OCI-LY3 (cell line): ENCODE results near the gene C6.

ENCODE experiments used
- H2AFZ ChIP-seq: fragments of 200-600, 300-600 bp; shearing (Covaris generic); 2 replicates; pipeline ENCODE4 v1.6.0; 2014; ENCODE audit warnings: antibody characterized with exemption, low read depth, low read length
- H3K27ac ChIP-seq: fragments of 200-600, 300-600 bp; sonication (generic); 2 replicates; pipeline ENCODE4 v1.5.1; 2014; ENCODE audit warnings: mild to moderate bottlenecking, low read length, moderate library complexity, mixed read lengths
- H3K27me3 ChIP-seq: fragments of 200-600, 300-600 bp; sonication (generic); 2 replicates; pipeline ENCODE4 v1.6.1; 2014; ENCODE audit warnings: low read depth, low read length, mixed read lengths
- H3K36me3 ChIP-seq: fragments of 200-600, 300-600 bp; sonication (generic); replicated peaks from 2 replicates; pipeline ENCODE3; 2014; ENCODE audit warnings: low read depth, low read length, mixed read lengths
- H3K4me1 ChIP-seq: fragments of 300-600, 200-600 bp; sonication (generic); 2 replicates; pipeline ENCODE4 v1.6.1; 2014; ENCODE audit warnings: low read length, mixed read lengths
- H3K4me2 ChIP-seq: fragments of 200-600, 300-600 bp; sonication (generic); 2 replicates; pipeline ENCODE4 v1.6.1; 2014; ENCODE audit warnings: low read length, mixed read lengths
- H3K4me3 ChIP-seq: fragments of 300-600, 200-600 bp; sonication (generic); 2 replicates; pipeline ENCODE4 v1.5.1; 2014; ENCODE audit warnings: antibody characterized with exemption, mild to moderate bottlenecking, low read length, moderate library complexity
- H3K79me2 ChIP-seq: fragments of 300-600, 200-600 bp; shearing (Covaris generic); 2 replicates; pipeline ENCODE4 v1.6.1; 2014; ENCODE audit warnings: mild to moderate bottlenecking, low read length, mixed read lengths
- H3K9ac ChIP-seq: fragments of 300-600, 200-600 bp; shearing (Covaris generic); 2 replicates; pipeline ENCODE4 v1.6.0; 2014; ENCODE audit warnings: mild to moderate bottlenecking, low read length, moderate library complexity
- H3K9me3 ChIP-seq: fragments of 200-600, 300-600 bp; shearing (Covaris generic); 2 replicates; pipeline ENCODE4 v1.6.1; 2014; ENCODE audit warnings: low read length, mixed read lengths; ENCODE audit not compliant: insufficient read depth
- H4K20me1 ChIP-seq: fragments of 200-600, 300-600 bp; sonication (generic); 2 replicates; pipeline ENCODE4 v1.6.1; 2016; ENCODE audit warnings: low read length, mixed read lengths; ENCODE audit not compliant: insufficient read depth
- CTCF ChIP-seq: fragments of 200-600, 300-600 bp; sonication (generic); IDR thresholded peaks from 2 replicates; pipeline ENCODE4 v1.5.1; 2014; ENCODE audit warnings: antibody characterized with exemption, low read length, low read depth
- EZH2phosphoT487 ChIP-seq: fragments of 200-600 bp; shearing (Covaris generic); IDR thresholded peaks from 2 replicates; pipeline ENCODE4 v1.6.1; 2018; ENCODE audit warnings: antibody characterized with exemption, mixed run types, low read depth

The C6 gene

GRCh38 chr5:41201082-41201772 is 12.1 kb downstream of the C6 start:
- no peaks in the 10 kb centered on the region for H4K20me1 ChIP-seq
- H3K9ac ChIP-seq, result no peak overlapping the region
- H2AFZ ChIP-seq, result no peak overlapping the region
- no peak overlapping the region for H3K4me2 ChIP-seq
- H3K79me2 ChIP-seq, result no peaks in the 10 kb centered on the region
- H3K9me3 ChIP-seq, result no peaks in the 10 kb centered on the region
- H3K27ac ChIP-seq, result no peak overlapping the region
- no peaks in the 10 kb centered on the region for H3K36me3 ChIP-seq
- no peaks in the 10 kb centered on the region for H3K4me1 ChIP-seq
- H3K4me3 ChIP-seq, result no peak overlapping the region
- H3K27me3 ChIP-seq, result no peaks in the 10 kb centered on the region
- TF ChIP-seq CTCF (no peak), EZH2phosphoT487 (no peak)

GRCh38 chr5:41200506-41200905 is 12.8 kb downstream of the C6 start:
- Histone ChIP-seq H3K27ac (no peak overlapping the region), H3K9me3 (no peaks in the 10 kb centered on the region), H3K4me1 (no peaks in the 10 kb centered on the region), H4K20me1 (no peaks in the 10 kb centered on the region), H3K4me3 (no peak overlapping the region), H3K9ac (no peak overlapping the region), H3K4me2 (no peak overlapping the region), H2AFZ (no peak overlapping the region), H3K79me2 (no peaks in the 10 kb centered on the region), H3K27me3 (no peaks in the 10 kb centered on the region), H3K36me3 (no peaks in the 10 kb centered on the region)
- TF ChIP-seq EZH2phosphoT487 (no peak), CTCF (no peak)

- Histone ChIP-seq H3K79me2 (no peaks in the 10 kb centered on the region), H3K4me2 (no peak overlapping the region), H3K9me3 (no peaks in the 10 kb centered on the region), H3K4me3 (no peak overlapping the region), H3K4me1 (no peaks in the 10 kb centered on the region), H3K27me3 (no peaks in the 10 kb centered on the region), H3K9ac (no peak overlapping the region), H3K27ac (no peak overlapping the region), H3K36me3 (no peaks in the 10 kb centered on the region), H4K20me1 (no peaks in the 10 kb centered on the region), H2AFZ (no peak overlapping the region)
- no peak for TF ChIP-seq EZH2phosphoT487
- TF ChIP-seq CTCF, result no peak
Measured at GRCh38 chr5:41199660-41200059, 13.7 kb downstream of the C6 start.

- Histone ChIP-seq H4K20me1 (no peaks in the 10 kb centered on the region), H3K4me2 (no peak overlapping the region), H3K9me3 (no peaks in the 10 kb centered on the region), H3K4me1 (no peaks in the 10 kb centered on the region), H3K4me3 (no peak overlapping the region), H3K27ac (no peak overlapping the region), H3K9ac (no peak overlapping the region), H3K36me3 (no peaks in the 10 kb centered on the region), H3K79me2 (no peaks in the 10 kb centered on the region), H2AFZ (no peak overlapping the region), H3K27me3 (no peaks in the 10 kb centered on the region)
- TF ChIP-seq EZH2phosphoT487 (no peak), CTCF (no peak)
Measured at GRCh38 chr5:41196197-41196596, 17.1 kb downstream of the C6 start.
